OCI-LY1 (cell line): ENCODE data around the gene SMYD5.

Source experiments
- H2AFZ ChIP-seq: fragments of 200-600 bp; sonication (generic), shearing (Covaris generic); 2 replicates; pipeline ENCODE4 v1.6.0; 2014; ENCODE audit warnings: antibody characterized with exemption, mild to moderate bottlenecking, low read length
- H3F3A ChIP-seq: fragments of 200-600 bp; sonication (generic), shearing (Covaris generic); 2 replicates; pipeline ENCODE4 v1.6.0; 2014; ENCODE audit warnings: mild to moderate bottlenecking, antibody characterized with exemption, low read length, moderate library complexity; ENCODE audit not compliant: insufficient read depth
- H3K27ac ChIP-seq: fragments of 200-600 bp; sonication (generic); 2 replicates; pipeline ENCODE4 v1.5.1; 2014; ENCODE audit warnings: low read length, mixed run types, mild to moderate bottlenecking, low read depth; ENCODE audit not compliant: poor library complexity, severe bottlenecking
- H3K27me3 ChIP-seq: fragments of 200-600 bp; sonication (generic); 2 replicates; pipeline ENCODE4 v1.6.0; 2014; ENCODE audit warnings: antibody characterized with exemption, mild to moderate bottlenecking, low read length, moderate library complexity; ENCODE audit not compliant: insufficient read depth
- H3K36me3 ChIP-seq: fragments of 200-600 bp; sonication (generic); 2 replicates; pipeline ENCODE4 v1.6.1; 2014; ENCODE audit warnings: mild to moderate bottlenecking, antibody characterized with exemption, low read length, moderate library complexity, mixed read lengths; ENCODE audit not compliant: insufficient read depth
- H3K4me1 ChIP-seq: fragments of 200-600 bp; sonication (generic); 2 replicates; pipeline ENCODE4 v1.5.1; 2014; ENCODE audit warnings: mild to moderate bottlenecking, low read length, moderate library complexity; ENCODE audit not compliant: insufficient read depth, severe bottlenecking
- H3K4me2 ChIP-seq: fragments of 200-600 bp; sonication (generic), shearing (Covaris generic); 2 replicates; pipeline ENCODE4 v1.6.1; 2014; ENCODE audit warnings: low read length
- H3K4me3 ChIP-seq: fragments of 200-600 bp; sonication (generic); 2 replicates; pipeline ENCODE4 v1.5.1; 2014; ENCODE audit warnings: low read length, low read depth, mild to moderate bottlenecking, mixed read lengths; ENCODE audit not compliant: poor library complexity, severe bottlenecking
- H3K79me2 ChIP-seq: fragments of 200-600 bp; shearing (Covaris generic); 2 replicates; pipeline ENCODE4 v1.6.1; 2016; ENCODE audit warnings: mixed run types, low read length, mixed read lengths; ENCODE audit not compliant: insufficient read depth
- H3K9ac ChIP-seq: fragments of 200-600 bp; sonication (generic), shearing (Covaris generic); 2 replicates; pipeline ENCODE4 v1.6.1; 2014; ENCODE audit warnings: mild to moderate bottlenecking, low read length, mixed read lengths
- H3K9me2 ChIP-seq: fragments of 200-600 bp; sonication (generic), shearing (Covaris generic); 2 replicates; pipeline ENCODE4 v1.6.1; 2014; ENCODE audit warnings: low read depth, mild to moderate bottlenecking, low read length, mixed read lengths
- H3K9me3 ChIP-seq: fragments of 200-600 bp; shearing (Covaris generic); 2 replicates; pipeline ENCODE4 v1.6.1; 2014; ENCODE audit warnings: low read length, mixed read lengths
- H4K20me1 ChIP-seq: fragments of 200-600 bp; sonication (generic), shearing (Covaris generic); 2 replicates; pipeline ENCODE4 v1.6.0; 2016; ENCODE audit warnings: mild to moderate bottlenecking, low read length; ENCODE audit not compliant: insufficient read depth
- CTCF ChIP-seq: fragments of 200-600 bp; sonication (generic), shearing (Covaris generic); IDR thresholded peaks from 2 replicates; pipeline ENCODE4 v1.5.1; 2017; ENCODE audit warnings: mild to moderate bottlenecking, antibody characterized with exemption, low read length, moderate library complexity, mixed read lengths
- EZH2 ChIP-seq: fragments of 200-600 bp; sonication (generic), shearing (Covaris generic); IDR thresholded peaks from 2 replicates; pipeline ENCODE4 v1.8.0; 2017; ENCODE audit warnings: borderline replicate concordance, mixed run types, mild to moderate bottlenecking, antibody characterized with exemption, low read length, moderate library complexity, mixed read lengths

Gene SMYD5

GRCh38 chr2:73264332-73264606 lies 50.2 kb downstream of the SMYD5 start:
- no peaks in the 10 kb centered on the region for H4K20me1 ChIP-seq
- H3K79me2 ChIP-seq: no peaks in the 10 kb centered on the region
- H3K9me2 ChIP-seq: no peaks in the 10 kb centered on the region
- no peak for TF ChIP-seq CTCF
- no peak for TF ChIP-seq EZH2
- no peaks in the 10 kb centered on the region for H3K9me3 ChIP-seq
- no peak overlapping the region for H3K27ac ChIP-seq
- no peak overlapping the region for H2AFZ ChIP-seq
- peaks cover 74% of the 10 kb centered on the region for H3K36me3 ChIP-seq
- H3K4me3 ChIP-seq: no peak overlapping the region
- no peaks in the 10 kb centered on the region for H3K4me1 ChIP-seq
- no peaks in the 10 kb centered on the region for H3F3A ChIP-seq
- H3K4me2 ChIP-seq: no peak overlapping the region
- no peaks in the 10 kb centered on the region for H3K27me3 ChIP-seq
- no peak overlapping the region for H3K9ac ChIP-seq

GRCh38 chr2:73264783-73265182 lies 50.7 kb downstream of the SMYD5 start:
- Histone ChIP-seq H3K27ac (no peak overlapping the region), H3K27me3 (no peaks in the 10 kb centered on the region), H3K9me2 (no peaks in the 10 kb centered on the region), H3K9ac (no peak overlapping the region), H3F3A (no peaks in the 10 kb centered on the region), H2AFZ (no peak overlapping the region), H4K20me1 (no peaks in the 10 kb centered on the region), H3K4me2 (no peak overlapping the region), H3K9me3 (no peaks in the 10 kb centered on the region), H3K4me3 (no peak overlapping the region), H3K36me3 (peaks cover 69% of the 10 kb centered on the region), H3K79me2 (no peaks in the 10 kb centered on the region), H3K4me1 (peaks cover 1% of the 10 kb centered on the region)
- TF ChIP-seq CTCF (no peak), EZH2 (no peak)

- no peak overlapping the region for H3K4me2 ChIP-seq
- no peaks in the 10 kb centered on the region for H3K9me3 ChIP-seq
- no peak overlapping the region for H3K9ac ChIP-seq
- H3K36me3 ChIP-seq: peaks cover 62% of the 10 kb centered on the region
- no peaks in the 10 kb centered on the region for H3K9me2 ChIP-seq
- no peak overlapping the region for H3K4me3 ChIP-seq
- H2AFZ ChIP-seq: no peak overlapping the region
- no peaks in the 10 kb centered on the region for H3K79me2 ChIP-seq
- no peak overlapping the region for H3K27ac ChIP-seq
- H4K20me1 ChIP-seq: no peaks in the 10 kb centered on the region
- H3F3A ChIP-seq: no peaks in the 10 kb centered on the region
- H3K4me1 ChIP-seq: peaks cover 6% of the 10 kb centered on the region
- no peaks in the 10 kb centered on the region for H3K27me3 ChIP-seq
- TF ChIP-seq CTCF: no peak
- no peak for TF ChIP-seq EZH2
Measured at GRCh38 chr2:73265298-73266060, 51.4 kb downstream of the SMYD5 start.
